HepG2 (cell line): ENCODE measurements around the gene APRT. TPM values are rescaled to one million over a fixed set of nuclear protein-coding genes. Genes with fewer than 3 reads are reported as not detected.
A peak's percentile ranks its signal among the peaks of the same experiment; 100 is the strongest.

Experiments
- AKAP8 ChIP-seq: sonication (generic); formaldehyde crosslinking; IDR thresholded peaks from 2 replicates; pipeline ENCODE4 v1.5.1; 2020; ENCODE audit warnings: mild to moderate bottlenecking, missing genetic modification reagents
- ARNT2 ChIP-seq: sonication (generic); formaldehyde crosslinking; IDR thresholded peaks from 2 replicates; pipeline ENCODE4 v1.8.0; 2022; ENCODE audit warnings: mild to moderate bottlenecking, low read depth, missing genetic modification reagents, moderate library complexity
- BCL3 ChIP-seq: sonication (generic); formaldehyde crosslinking; IDR thresholded peaks from 2 replicates; pipeline ENCODE4 v1.5.1; 2020; ENCODE audit warnings: mild to moderate bottlenecking, missing genetic modification reagents, moderate library complexity
- CREB3 ChIP-seq: sonication (generic); formaldehyde crosslinking; IDR thresholded peaks from 2 replicates; pipeline ENCODE4 v1.5.0; 2020; ENCODE audit warnings: missing genetic modification reagents
- MTERF4 ChIP-seq: sonication (generic); formaldehyde crosslinking; IDR thresholded peaks from 2 replicates; pipeline ENCODE4 v1.8.0; 2023; ENCODE audit warnings: mild to moderate bottlenecking, missing genetic modification reagents
- MXD1 ChIP-seq: sonication (generic); formaldehyde crosslinking; IDR thresholded peaks from 2 replicates; pipeline ENCODE4 v1.4.0; 2020; ENCODE audit warnings: mild to moderate bottlenecking, missing genetic modification reagents
- NCOA1 ChIP-seq: sonication (generic); formaldehyde crosslinking; IDR thresholded peaks from 2 replicates; pipeline ENCODE4 v1.9.0; 2021; ENCODE audit warnings: missing genetic modification reagents
- TARDBP ChIP-seq: sonication (generic); formaldehyde crosslinking; IDR thresholded peaks from 2 replicates; pipeline ENCODE4 v1.8.0; 2022; ENCODE audit warnings: mild to moderate bottlenecking, missing genetic modification reagents
- TFDP1 ChIP-seq: IDR thresholded peaks from 2 replicates; pipeline ENCODE4 v1.6.1; 2016; ENCODE audit warnings: missing compliant biosample characterization, missing genetic modification reagents, borderline replicate concordance
- ZBTB3 ChIP-seq: sonication (generic); formaldehyde crosslinking; IDR thresholded peaks from 2 replicates; pipeline ENCODE4 v1.4.0; 2020; ENCODE audit warnings: low read depth, mild to moderate bottlenecking, moderate library complexity, missing genetic modification reagents, borderline replicate concordance
- ZKSCAN5 ChIP-seq: sonication (generic); formaldehyde crosslinking; IDR thresholded peaks from 2 replicates; pipeline ENCODE4 v1.5.1; 2020; ENCODE audit warnings: mild to moderate bottlenecking, missing genetic modification reagents
- ZNF12 ChIP-seq: sonication (generic); formaldehyde crosslinking; IDR thresholded peaks from 2 replicates; pipeline ENCODE4 v1.5.0; 2020; ENCODE audit warnings: missing genetic modification reagents
- ZNF121 ChIP-seq: sonication (generic); formaldehyde crosslinking; IDR thresholded peaks from 2 replicates; pipeline ENCODE4 v1.5.0; 2020; ENCODE audit warnings: mild to moderate bottlenecking, missing genetic modification reagents
- ZNF263 ChIP-seq: sonication (generic); formaldehyde crosslinking; IDR thresholded peaks from 2 replicates; pipeline ENCODE4 v1.4.0; 2020; ENCODE audit warnings: missing genetic modification reagents
- ZNF276 ChIP-seq: sonication (generic); formaldehyde crosslinking; IDR thresholded peaks from 2 replicates; pipeline ENCODE4 v1.4.0; 2020; ENCODE audit warnings: mild to moderate bottlenecking, low read depth, missing genetic modification reagents
- ZNF281 ChIP-seq: sonication (generic); formaldehyde crosslinking; IDR thresholded peaks from 2 replicates; pipeline ENCODE4 v1.4.0; 2020; ENCODE audit warnings: missing genetic modification reagents, borderline replicate concordance
- ZNF343 ChIP-seq: sonication (generic); formaldehyde crosslinking; IDR thresholded peaks from 2 replicates; pipeline ENCODE4 v1.4.0; 2020; ENCODE audit warnings: mild to moderate bottlenecking, missing genetic modification reagents
- ZNF746 ChIP-seq: sonication (generic); formaldehyde crosslinking; IDR thresholded peaks from 2 replicates; pipeline ENCODE4 v1.8.0; 2022; ENCODE audit warnings: mild to moderate bottlenecking, missing genetic modification reagents
- ZNF780A ChIP-seq: sonication (generic); formaldehyde crosslinking; IDR thresholded peaks from 2 replicates; pipeline ENCODE4 v1.8.0; 2022; ENCODE audit warnings: mild to moderate bottlenecking, missing genetic modification reagents, moderate library complexity
- polyA plus RNA-seq, 8 experiments: library from polyadenylated mRNA; depleted of rRNA in 3 of 8; stranded (reverse) in 7 of 8; unstranded in 1 of 8; fragments of >200 nt; fragmentation: Illumina TruSeq in 4 of 8; extraction: Trizol in 4 of 8; gene quantifications; 2 replicates each; pipeline versions ENCODE4 v1.2.1 to v1.2.3, GENCODE V29; 2011 to 2016; ENCODE audit warnings: low read depth in 4 of 8, missing spikeins in 1 of 8, mixed read lengths in 1 of 8; ENCODE audit not compliant: insufficient read depth in 1 of 8
- total RNA-seq, 5 experiments: library from RNA; depleted of rRNA; stranded (reverse); fragments of >200 nt; fragmentation: Illumina TruSeq; extraction: Trizol; gene quantifications; 2 replicates each; pipeline ENCODE4 v1.2.3, GENCODE V29; 2016; ENCODE audit warnings: low read depth in 1 of 5

The APRT gene
- total and polyA plus RNA-seq, 2 of the 13 experiments (the other 11 are each of a cell fraction or from before 2014, with no cell fraction given), result 155 to 242 TPM

GRCh38 chr16:88803264-88803987, 8.3 kb downstream of the APRT start, which contains the start of gene CDT1 (continued):
- TF ChIP-seq ZNF12 (CRISPR knock-in tag) (no peak), ZNF281 (CRISPR knock-in tag) (no peak), ZNF276 (CRISPR knock-in tag) (peak; percentile 69), ZNF121 (CRISPR knock-in tag) (no peak; the same call in 1 of the 2 replicates), ZBTB3 (CRISPR knock-in tag) (peak; percentile 76; the same call in 1 of the 2 replicates), ZNF746 (peak; percentile 38; the same call in 1 of the 2 replicates), ZNF263 (CRISPR knock-in tag) (0 out of 2 replicates have a peak, but pooled peaks have one; percentile 28), ZKSCAN5 (CRISPR knock-in tag) (no peak), MXD1 (CRISPR knock-in tag) (peak; percentile 47; the same call in 1 of the 2 replicates), MTERF4 (CRISPR knock-in tag) (peak; percentile 93; the same call in 1 of the 2 replicates), ARNT2 (peak; percentile 92), TFDP1 (CRISPR knock-in tag) (peak; percentile 99), ZNF780A (no peak), AKAP8 (CRISPR knock-in tag) (peak; percentile 82), CREB3 (peak; percentile 53; the same call in 1 of the 2 replicates), BCL3 (peak; percentile 72; the same call in 1 of the 2 replicates), TARDBP (no peak), ZNF343 (peak; percentile 65; the same call in 1 of the 2 replicates), NCOA1 (no peak)
